Measurements from ENCODE around the gene ZNF597.

- no peak for TF ChIP-seq CTCF (IDR thresholded peaks at IDR 0.05)
- TF ChIP-seq E2F4 (CRISPR knock-in tag; IDR thresholded peaks at IDR 0.05; ENCODE audit: borderline replicate concordance, low read depth) = no peak
- no peak for TF ChIP-seq PREB (CRISPR knock-in tag; IDR thresholded peaks at IDR 0.05; ENCODE audit: borderline replicate concordance)
- no peak for TF ChIP-seq ZNF138 (CRISPR knock-in tag; conservative IDR thresholded peaks at IDR 0.05)
- no peak for TF ChIP-seq NFYB (CRISPR knock-in tag; conservative IDR thresholded peaks at IDR 0.05; ENCODE audit: low read depth)
These were observed 16.2 kb upstream of the ZNF597 start for GRCh38 chr16:3459401-3460090.

Data from WTC11 (cell line).